H1 (cell line): Measurements from ENCODE around the gene BRICD5. TPM values are rescaled to one million over a fixed set of nuclear protein-coding genes. Genes with fewer than 3 reads are reported as not detected.
A peak's percentile ranks its signal among the peaks of the same experiment; 100 is the strongest.

Experiments
- CTCF ChIA-PET: fragments of 300-600 bp; sonication (Branson Sonifier 250); formaldehyde crosslinking; loops from one replicate; lab custom pipeline; 2021; ENCODE audit not compliant: partially characterized antibody; lab: Charles Lee
- POLR2A ChIA-PET: fragments of 300-600 bp; sonication (Branson Sonifier 250); formaldehyde crosslinking; loops from one replicate; lab custom pipeline; 2021; ENCODE audit warnings: inconsistent platforms; ENCODE audit not compliant: partially characterized antibody; lab: Charles Lee
- DNase-seq, 2 experiments: peaks; one replicate each; pipeline versions ENCODE4 v3.0.0 to v3.0.0-alpha.2; 2010 to 2022; ENCODE audit warnings: low spot score in 2 of 2, low read depth in 1 of 2, mixed read lengths in 1 of 2
- FAIRE-seq: peaks from 2 replicates; lab custom pipeline; 2011; peaks lifted over from hg19 to GRCh38; lab: Jason Lieb, UNC
- H2AFZ ChIP-seq: 2 replicates; pipeline ENCODE4 v1.8.1; 2012; ENCODE audit warnings: low read length, inconsistent platforms
- H2AK5ac ChIP-seq: 2 replicates; pipeline ENCODE4 v1.6.1; 2013; ENCODE audit warnings: low read depth, low read length
- H2BK120ac ChIP-seq: replicated peaks from 2 replicates; pipeline ENCODE3; 2013; ENCODE audit warnings: low read depth, low read length, inconsistent platforms
- H2BK12ac ChIP-seq: 2 replicates; pipeline ENCODE4 v1.6.1; 2013; ENCODE audit warnings: low read depth, low read length
- H2BK15ac ChIP-seq: 2 replicates; pipeline ENCODE4 v1.6.1; 2013; ENCODE audit warnings: low read length
- H2BK20ac ChIP-seq: 2 replicates; pipeline ENCODE4 v1.6.1; 2013; ENCODE audit warnings: low read length
- H2BK5ac ChIP-seq: 2 replicates; pipeline ENCODE4 v1.6.1; 2013; ENCODE audit warnings: low read depth, low read length
- H3K14ac ChIP-seq: 2 replicates; pipeline ENCODE4 v1.6.1; 2013; ENCODE audit warnings: inconsistent platforms; ENCODE audit not compliant: insufficient read length
- H3K18ac ChIP-seq: 2 replicates; pipeline ENCODE4 v1.6.1; 2013; ENCODE audit warnings: low read length; ENCODE audit errors: extremely low read depth
- H3K23ac ChIP-seq: 2 replicates; pipeline ENCODE4 v1.6.1; 2013; ENCODE audit warnings: inconsistent platforms; ENCODE audit not compliant: insufficient read length
- H3K23me2 ChIP-seq: 2 replicates; pipeline ENCODE4 v1.6.1; 2013; ENCODE audit warnings: low read depth, low read length
- H3K27ac ChIP-seq: 2 replicates; pipeline ENCODE4 v1.6.1; 2011; ENCODE audit warnings: low read depth, low read length, inconsistent platforms
- H3K27me3 ChIP-seq, 4 experiments: replicated peaks in 1 of 4; 1 replicate in 1 of 4; 2 replicates in 3 of 4; pipeline versions ENCODE4 v1.6.1 to v1.8.1; 2011 to 2013; ENCODE audit warnings: low read length in 3 of 4, mild to moderate bottlenecking in 3 of 4, inconsistent platforms in 2 of 4, mixed read lengths in 2 of 4, moderate library complexity in 1 of 4; ENCODE audit not compliant: control insufficient read depth in 3 of 4, insufficient read depth in 3 of 4; ENCODE audit errors: extremely low read depth in 1 of 4
- H3K36me3 ChIP-seq, 4 experiments: 2 replicates each; pipeline versions ENCODE4 v1.6.1 to v1.8.1; 2011 to 2013; ENCODE audit warnings: mild to moderate bottlenecking in 4 of 4, low read length in 3 of 4, moderate library complexity in 2 of 4, control low read depth in 1 of 4, inconsistent platforms in 1 of 4; ENCODE audit not compliant: insufficient read depth in 4 of 4, control insufficient read depth in 2 of 4
- H3K4ac ChIP-seq: replicated peaks from 2 replicates; pipeline ENCODE3; 2013; ENCODE audit warnings: low read length, low read depth, mixed read lengths, inconsistent platforms; ENCODE audit not compliant: insufficient read length
- H3K4me1 ChIP-seq, 4 experiments: replicated peaks in 1 of 4; 1 replicate in 1 of 4; 2 replicates in 3 of 4; pipeline versions ENCODE4 v1.6.1 to v1.8.1; 2011 to 2013; ENCODE audit warnings: low read length in 3 of 4, inconsistent platforms in 2 of 4, mixed read lengths in 1 of 4; ENCODE audit not compliant: insufficient read depth in 4 of 4, control insufficient read depth in 3 of 4
- H3K4me2 ChIP-seq, 2 experiments: 2 replicates each; pipeline versions ENCODE4 v1.6.1 to v1.8.1; 2011 to 2013; ENCODE audit warnings: low read depth in 2 of 2, low read length in 2 of 2, control low read depth in 1 of 2, inconsistent platforms in 1 of 2, mild to moderate bottlenecking in 1 of 2; ENCODE audit not compliant: insufficient read depth in 1 of 2
- H3K4me3 ChIP-seq, 4 experiments: fragments of 200-600, 300-600 bp in 1 of 4; sonication (generic), shearing (Covaris generic), sonication (Bioruptor Twin) in 1 of 4; 2 replicates each; pipeline versions ENCODE4 v1.5.1 to v1.8.1; 2011 to 2016; ENCODE audit warnings: low read length in 4 of 4, low read depth in 3 of 4, control low read depth in 2 of 4, inconsistent platforms in 2 of 4, mild to moderate bottlenecking in 2 of 4, mixed read lengths in 1 of 4, moderate library complexity in 1 of 4; ENCODE audit not compliant: insufficient read depth in 2 of 4; ENCODE audit errors: extremely low read depth in 1 of 4
- H3K56ac ChIP-seq: replicated peaks from 2 replicates; pipeline ENCODE3; 2013; ENCODE audit warnings: low read depth, mild to moderate bottlenecking, mixed read lengths, low read length, inconsistent platforms; ENCODE audit not compliant: insufficient read length
- H3K79me1 ChIP-seq: 2 replicates; pipeline ENCODE4 v1.6.1; 2013; ENCODE audit warnings: low read depth, low read length, control low read depth
- H3K79me2 ChIP-seq, 2 experiments: 2 replicates each; pipeline versions ENCODE4 v1.6.1 to v1.8.1; 2012 to 2013; ENCODE audit warnings: low read length in 2 of 2, mild to moderate bottlenecking in 2 of 2, inconsistent platforms in 1 of 2; ENCODE audit not compliant: insufficient read depth in 2 of 2, control insufficient read depth in 1 of 2
- H3K9ac ChIP-seq, 4 experiments: replicated peaks in 1 of 4; 1 replicate in 1 of 4; 2 replicates in 3 of 4; pipeline versions ENCODE4 v1.6.1 to v1.8.1; 2011 to 2013; ENCODE audit warnings: low read depth in 3 of 4, low read length in 3 of 4, control low read depth in 2 of 4, mild to moderate bottlenecking in 2 of 4, moderate library complexity in 2 of 4, inconsistent platforms in 1 of 4; ENCODE audit errors: extremely low read depth in 1 of 4
- H3K9me3 ChIP-seq, 2 experiments: 2 replicates each; pipeline versions ENCODE4 v1.6.1 to v1.8.1; 2012 to 2013; ENCODE audit warnings: mild to moderate bottlenecking in 2 of 2, moderate library complexity in 2 of 2, control low read depth in 1 of 2, inconsistent platforms in 1 of 2, low read depth in 1 of 2, low read length in 1 of 2, mixed read lengths in 1 of 2; ENCODE audit not compliant: insufficient read depth in 2 of 2
- H4K20me1 ChIP-seq, 2 experiments: replicated peaks in 1 of 2; 2 replicates each; pipeline versions ENCODE3 to v1.8.1; 2011 to 2013; ENCODE audit warnings: inconsistent platforms in 2 of 2, low read length in 2 of 2, mild to moderate bottlenecking in 1 of 2; ENCODE audit not compliant: insufficient read depth in 2 of 2, control insufficient read depth in 1 of 2
- H4K5ac ChIP-seq: 2 replicates; pipeline ENCODE4 v1.6.1; 2013; ENCODE audit warnings: low read length, low read depth, mixed read lengths, inconsistent platforms; ENCODE audit not compliant: insufficient read length
- H4K8ac ChIP-seq: 2 replicates; pipeline ENCODE4 v1.8.0; 2013; ENCODE audit warnings: mild to moderate bottlenecking, moderate library complexity, low read length, inconsistent platforms; ENCODE audit not compliant: insufficient read depth; ENCODE audit errors: extremely low read depth
- H4K91ac ChIP-seq: replicated peaks from 2 replicates; pipeline ENCODE3; 2013; ENCODE audit warnings: low read length, mixed read lengths, inconsistent platforms; ENCODE audit not compliant: insufficient read length
- CHD2 ChIP-seq: IDR thresholded peaks from 2 replicates; pipeline ENCODE4 v1.6.1; 2012; ENCODE audit warnings: low read length, improper control_type of control experiment
- KDM1A ChIP-seq: fragments of 200-600, 300-600 bp; sonication (generic); IDR thresholded peaks from 2 replicates; pipeline ENCODE4 v1.7.1; 2016; ENCODE audit warnings: mild to moderate bottlenecking, low read length, borderline replicate concordance
- RBBP5 ChIP-seq: IDR thresholded peaks from 2 replicates; pipeline ENCODE4 v1.7.1; 2012; ENCODE audit warnings: low read depth, mild to moderate bottlenecking, inconsistent platforms, low read length, moderate library complexity, borderline replicate concordance
- SAP30 ChIP-seq: fragments of 300-600 bp; sonication (generic); IDR thresholded peaks from 2 replicates; pipeline ENCODE4 v1.7.1; 2012; ENCODE audit warnings: low read length, moderate library complexity, mild to moderate bottlenecking, inconsistent platforms; ENCODE audit not compliant: insufficient read depth, insufficient replicate concordance
- SP2 ChIP-seq: IDR thresholded peaks from 2 replicates; pipeline ENCODE4 v1.6.1; 2012; ENCODE audit warnings: mild to moderate bottlenecking, low read length, inconsistent platforms
- TCF12 ChIP-seq: IDR thresholded peaks from 2 replicates; pipeline ENCODE4 v1.6.1; 2011; ENCODE audit warnings: low read depth, mild to moderate bottlenecking, low read length
- WGBS, 2 experiments: shearing (Covaris generic) in 1 of 2; methylation state at CpG; one replicate each; pipeline versions ENCODE4 v1.1.6 to v1.1.7; 2013 to 2015; ENCODE audit warnings: low lambda C conversion rate in 2 of 2, mixed read lengths in 2 of 2, inconsistent platforms in 1 of 2, low coverage in 1 of 2, missing lambda C conversion rate in 1 of 2; ENCODE audit not compliant: insufficient replicate concordance in 2 of 2, insufficient coverage in 1 of 2, insufficient read length in 1 of 2; ENCODE audit errors: extremely low coverage in 1 of 2, missing lambda C conversion rate in 1 of 2; 5-methylcytosine and 5-hydroxymethylcytosine counted together
- polyA plus RNA-seq, 7 experiments: library from polyadenylated mRNA; depleted of rRNA in 3 of 7; stranded (reverse) in 5 of 7; unstranded in 2 of 7; fragments of >200 nt in 5 of 7; fragments of 200-250 nt in 2 of 7; gene quantifications; 1 replicate in 5 of 7; 2 replicates in 1 of 7; 4 replicates in 1 of 7; pipeline versions ENCODE4 v1.2.1 to v1.2.3, GENCODE V29; 2011 to 2013; ENCODE audit warnings: missing spikeins in 2 of 7, mixed read lengths in 2 of 7
- total RNA-seq: library from RNA; stranded (reverse); fragmentation: NEBNext Ultra II Directional; extraction: Animal tissue kit (Norgen Biotek cat#: 25700); gene quantifications from 2 replicates; pipeline ENCODE4 v1.2.1, GENCODE V29; 2021
- TF ChIP-seq, protein P1 (sequence below): IDR thresholded peaks from 2 replicates; pipeline ENCODE4 v1.6.1; 2011; ENCODE audit warnings: low read depth, mild to moderate bottlenecking, low read length; ENCODE audit not compliant: insufficient read depth
- TF ChIP-seq, protein P2 (sequence below): IDR thresholded peaks from 2 replicates; pipeline ENCODE4 v1.6.1; 2012; ENCODE audit warnings: inconsistent platforms

Gene BRICD5
- total and polyA plus RNA-seq, 2 of the 8 experiments (the other 6 are each of a cell fraction or from before 2014, with no cell fraction given), result 8.5 to 14.2 TPM

- Histone ChIP-seq H3K9ac (no peak overlapping the region), H3K4me3 (no peak overlapping the region)
These were observed 16.4 kb downstream of the BRICD5 start for GRCh38 chr16:2194166-2194834.

More at GRCh38 chr16:2194166-2194834, 16.4 kb downstream of the BRICD5 start:
- Histone ChIP-seq H3K9me3 (no peaks in the 10 kb centered on the region), H3K27me3 (peaks cover 4 to 30% (median 23%) of the 10 kb centered on the region in 4 experiments), H3K4me1 (peaks cover 0 to 10% (median 3%) of the 10 kb centered on the region in 4 experiments; a peak in 4 of 7 replicates), H2BK5ac (no peak overlapping the region), H3K27ac (no peak overlapping the region; the same call in 1 of the 2 replicates), H2BK120ac (no peak overlapping the region), H3K23ac (no peak overlapping the region), H3K23me2 (peaks cover 8% of the 10 kb centered on the region; the same call in 1 of the 2 replicates), H2AK5ac (no peak overlapping the region), H3K18ac (no peak overlapping the region), H4K20me1 (peaks cover 4 to 14% of the 10 kb centered on the region in 2 experiments), H3K4ac (no peak overlapping the region), H2BK20ac (no peak overlapping the region), H2AFZ (no peak overlapping the region), H2BK12ac (no peak overlapping the region), H3K14ac (no peak overlapping the region), H3K4me2 (peak overlapping the region in 1 of 2 experiments; percentile 52; a peak in 1 of 4 replicates), H2BK15ac (no peak overlapping the region), H3K79me1 (no peaks in the 10 kb centered on the region), H4K8ac (no peak overlapping the region), H3K79me2 (no peaks in the 10 kb centered on the region), H3K36me3 (no peaks in the 10 kb centered on the region), H4K5ac (no peak overlapping the region), H4K91ac (no peak overlapping the region), H3K56ac (no peak overlapping the region)
- TF ChIP-seq RBBP5 (no peak), KDM1A (no peak), CHD2 (no peak), TCF12 (no peak), SAP30 (no peak), SP2 (no peak)
- TF ChIP-seq, protein P1, sequence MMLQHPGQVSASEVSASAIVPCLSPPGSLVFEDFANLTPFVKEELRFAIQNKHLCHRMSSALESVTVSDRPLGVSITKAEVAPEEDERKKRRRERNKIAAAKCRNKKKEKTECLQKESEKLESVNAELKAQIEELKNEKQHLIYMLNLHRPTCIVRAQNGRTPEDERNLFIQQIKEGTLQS, result no peak
- TF ChIP-seq, protein P2, sequence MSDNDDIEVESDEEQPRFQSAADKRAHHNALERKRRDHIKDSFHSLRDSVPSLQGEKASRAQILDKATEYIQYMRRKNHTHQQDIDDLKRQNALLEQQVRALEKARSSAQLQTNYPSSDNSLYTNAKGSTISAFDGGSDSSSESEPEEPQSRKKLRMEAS, result no peak
- ChIA-PET POLR2A (interaction anchor here (0.8 to 6.9 kb wide), 17 partner anchors 9 to 229 kb away, joined by 3 to 63 read pairs (median 6); partner anchors contain the start of genes BRICD5, DNASE1L2, ECI1 and MLST8), CTCF (interaction anchor here (0.6 to 3.2 kb wide), 44 partner anchors 9 to 456 kb away, joined by 3 to 26 read pairs (median 4); partner anchors contain the start of genes BRICD5, DNASE1L2, E4F1 and ECI1)
- DNase-seq, result no peak
- WGBS, 2 experiments, result 85% methylated on average over 16 of the region's 16 CpGs; no CpG with 5 or more reads in 1 of the 2 experiments
- no peak for FAIRE-seq
